Measurements from ENCODE around the gene MYDGF.

DNA sequence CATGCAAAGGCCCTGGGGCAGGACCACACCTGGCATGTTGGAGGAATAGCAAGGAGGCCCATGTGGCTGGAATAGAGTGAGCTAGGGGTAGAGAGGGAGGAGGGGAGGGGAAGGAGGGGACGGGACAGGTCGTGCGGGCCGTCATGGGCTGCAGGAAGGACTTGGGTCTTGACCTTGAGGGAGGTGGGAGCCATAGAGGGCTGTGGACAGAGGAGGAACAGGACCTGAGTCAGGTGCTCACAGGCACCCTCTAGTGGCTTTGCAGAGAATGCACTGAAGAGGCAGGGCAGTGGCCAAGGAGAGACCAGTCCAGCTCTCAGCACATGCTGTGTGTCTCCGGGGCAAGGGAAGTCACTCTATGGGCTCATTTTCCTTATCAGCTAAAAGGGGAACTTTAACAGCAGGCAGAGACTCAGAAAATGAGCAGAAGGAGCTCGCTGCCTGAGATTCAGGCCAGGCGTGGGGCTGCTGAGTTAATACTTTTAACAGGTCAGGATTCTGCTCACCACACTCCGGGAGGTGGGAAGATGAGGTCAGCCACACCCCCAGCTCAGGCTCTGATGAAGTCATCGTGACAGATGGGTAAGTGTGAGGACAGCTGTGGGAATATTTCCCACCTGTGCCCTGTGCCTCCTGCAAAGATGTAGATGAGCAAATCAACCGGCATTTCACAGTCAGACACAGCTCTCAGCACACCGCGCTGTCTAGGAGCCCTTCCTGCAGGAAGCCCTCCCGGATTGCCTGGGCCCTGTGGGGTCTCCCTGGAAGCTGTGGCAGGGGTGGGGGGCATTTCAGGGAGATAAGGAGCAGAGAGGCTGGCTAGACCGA, 36.8 kb downstream of the MYDGF start:
- TF ChIP-seq CTCF (conservative IDR thresholded peaks at IDR 0.05) = peak; percentile 90
- TF ChIP-seq ZFX (IDR thresholded peaks at IDR 0.05) = no peak

Data from C4-2B (cell line).